ENCODE results near the gene PPP1R36.

- TF ChIP-seq POLR2A (IDR thresholded peaks at IDR 0.05; ENCODE audit: low read depth) (no peak), CTCF (IDR thresholded peaks at IDR 0.05) (no peak)
These were observed 12.7 kb downstream of the PPP1R36 start for GRCh38 chr14:64562436-64562835.

Measured in esophagus muscularis mucosa (tissue), 3 donors.